ENCODE measurements around the gene CC2D2B.

DNA sequence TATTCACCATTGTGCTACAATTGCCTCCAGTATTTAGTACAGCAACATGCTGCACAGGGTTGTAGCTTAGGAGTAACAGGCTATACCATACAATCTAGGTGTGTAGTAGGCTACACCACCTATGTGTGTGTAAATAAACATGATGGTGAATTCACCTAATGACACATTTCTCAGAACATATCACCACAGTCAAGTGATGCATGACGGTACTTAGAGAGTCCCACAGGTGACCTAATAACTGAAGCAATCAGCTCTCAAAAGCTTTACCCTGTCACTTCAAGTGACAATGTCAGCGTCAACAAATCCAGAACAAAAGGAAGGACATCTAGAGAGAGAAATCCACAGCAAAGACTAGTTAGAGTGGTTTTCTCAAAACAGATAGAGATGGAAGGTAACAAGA, 174.4 kb downstream of the CC2D2B start:
- TF ChIP-seq ZNF274 (IDR thresholded peaks at IDR 0.05; ENCODE audit: low read depth, low read length) = no peak
- TF ChIP-seq YY1 (IDR thresholded peaks at IDR 0.05; ENCODE audit: insufficient read depth, insufficient read length) = no peak
- TF ChIP-seq SUZ12 (IDR thresholded peaks at IDR 0.05; ENCODE audit: extremely low read depth, insufficient read depth, insufficient read length) = no peak

All from NT2/D1 (cell line).